GM19035 (cell line): ENCODE data around the gene TTC9B.
"Not testable (repeated sequence)": the region's sequence is repeated elsewhere in the genome, so short reads cannot be mapped to it uniquely, and the experiment has no call there.

ENCODE experiments used
- ATAC-seq: cut with Tn5 transposase; IDR thresholded peaks from one replicate; pipeline ENCODE4 v1.9.1; 2021; ENCODE audit not compliant: unreplicated experiment

TTC9B gene

GRCh38 chr19:40233811-40234389 lies 15.7 kb upstream of the TTC9B start:
- ATAC-seq: no peak

GRCh38 chr19:40232949-40233810 lies 15.0 kb upstream of the TTC9B start:
- ATAC-seq: no peak

GRCh38 chr19:40232479-40232878 lies 14.3 kb upstream of the TTC9B start:
- no peak for ATAC-seq

- ATAC-seq: no peak
Measured at GRCh38 chr19:40231544-40232424, 13.6 kb upstream of the TTC9B start.

GRCh38 chr19:40231057-40231456 lies 12.9 kb upstream of the TTC9B start:
- no peak for ATAC-seq

- no peak for ATAC-seq
Measured at GRCh38 chr19:40229926-40230417, 11.8 kb upstream of the TTC9B start.

- ATAC-seq: no peak
Measured at GRCh38 chr19:40229484-40229883, 11.3 kb upstream of the TTC9B start.

GRCh38 chr19:40228863-40229262 lies 10.7 kb upstream of the TTC9B start:
- ATAC-seq: no peak

- ATAC-seq: no peak
Measured at GRCh38 chr19:40228346-40228745, 10.2 kb upstream of the TTC9B start.

- no peak for ATAC-seq
Measured at GRCh38 chr19:40225440-40226305, 7.5 kb upstream of the TTC9B start.

- no peak for ATAC-seq
Measured at GRCh38 chr19:40224342-40225150, 6.4 kb upstream of the TTC9B start.

GRCh38 chr19:40223135-40223822 lies 5.1 kb upstream of the TTC9B start:
- ATAC-seq: no peak

- ATAC-seq: no peak
Measured at GRCh38 chr19:40221858-40222619, 3.9 kb upstream of the TTC9B start.

- ATAC-seq: no peak
Measured at GRCh38 chr19:40220674-40221073, 2.5 kb upstream of the TTC9B start.

GRCh38 chr19:40219721-40220276 lies 1.6 kb upstream of the TTC9B start:
- ATAC-seq: no peak

- ATAC-seq: not testable (repeated sequence)
Measured at GRCh38 chr19:40219029-40219428, 845 bp upstream of the TTC9B start.

- ATAC-seq: no peak
Measured at GRCh38 chr19:40217027-40217810, 965 bp downstream of the TTC9B start.

GRCh38 chr19:40216777-40217026 lies 1.5 kb downstream of the TTC9B start:
- ATAC-seq: no peak
